CD4-positive, alpha-beta T cell treated with Interleukin-6 for 4 hours (primary cell): ENCODE data around the gene FAM20C.
"Not testable (repeated sequence)": the region's sequence is repeated elsewhere in the genome, so short reads cannot be mapped to it uniquely, and the experiment has no call there.

Experiments
- DNase-seq: peaks from one replicate; pipeline ENCODE4 v3.0.0-alpha.2; 2020; ENCODE audit warnings: mixed read lengths

The FAM20C gene

GRCh38 chr7:261341-262250 is 69.2 kb downstream of the FAM20C start:
- DNase-seq, result no peak

DNA sequence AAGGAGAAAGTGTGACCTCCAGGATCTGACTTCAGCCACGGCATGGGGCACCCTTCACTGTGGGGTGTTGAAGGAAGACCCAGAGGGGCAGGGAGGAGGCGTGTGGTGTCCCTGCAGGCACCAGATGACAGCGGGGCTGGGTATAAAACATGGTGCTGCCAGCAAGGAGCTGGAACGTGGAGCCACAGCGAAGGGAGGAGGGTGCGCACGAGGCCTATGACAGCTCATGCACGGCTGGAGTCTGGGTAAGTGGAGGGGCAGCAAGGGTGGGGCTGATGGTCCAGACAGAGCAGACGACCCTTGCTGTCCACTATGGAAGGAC is 69.8 kb downstream of the FAM20C start:
- DNase-seq, result no peak

- DNase-seq, result not testable (repeated sequence)
Observed at GRCh38 chr7:262631-263311, 70.4 kb downstream of the FAM20C start.

DNA sequence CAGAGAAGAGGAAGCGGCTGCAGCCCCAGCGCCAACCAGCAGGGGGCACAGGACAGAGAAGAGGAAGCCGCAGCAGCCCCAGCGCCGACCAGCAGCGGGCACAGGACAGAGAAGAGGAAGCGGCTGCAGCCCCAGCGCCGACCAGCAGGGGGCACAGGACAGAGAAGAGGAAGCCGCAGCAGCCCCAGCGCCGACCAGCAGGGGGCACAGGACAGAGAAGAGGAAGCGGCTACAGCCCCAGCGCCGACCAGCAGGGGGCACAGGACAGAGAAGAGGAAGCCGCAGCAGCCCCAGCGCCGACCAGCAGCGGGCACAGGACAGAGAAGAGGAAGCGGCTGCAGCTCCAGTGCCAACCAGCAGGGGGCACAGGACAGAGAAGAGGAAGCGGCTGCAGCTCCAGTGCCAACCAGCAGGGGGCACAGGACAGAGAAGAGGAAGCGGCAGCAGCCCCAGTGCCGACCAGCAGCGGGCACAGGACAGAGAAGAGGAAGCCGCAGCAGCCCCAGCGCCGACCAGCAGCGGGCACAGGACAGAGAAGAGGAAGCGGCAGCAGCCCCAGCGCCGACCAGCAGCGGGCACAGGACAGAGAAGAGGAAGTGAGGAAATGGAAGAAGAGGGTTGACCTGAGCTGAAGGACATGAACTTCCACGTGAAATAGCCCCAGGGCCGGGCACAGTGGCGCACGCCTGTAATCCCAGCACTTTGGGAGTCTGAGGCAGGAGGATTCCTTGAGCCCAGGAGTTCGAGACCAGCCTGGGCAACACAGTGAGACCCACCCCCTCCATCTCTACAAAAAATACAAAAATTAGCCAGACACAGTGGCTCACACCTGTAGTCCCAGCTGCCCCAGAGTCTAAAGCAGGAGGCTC is 71.3 kb downstream of the FAM20C start:
- not testable (repeated sequence) for DNase-seq

DNA sequence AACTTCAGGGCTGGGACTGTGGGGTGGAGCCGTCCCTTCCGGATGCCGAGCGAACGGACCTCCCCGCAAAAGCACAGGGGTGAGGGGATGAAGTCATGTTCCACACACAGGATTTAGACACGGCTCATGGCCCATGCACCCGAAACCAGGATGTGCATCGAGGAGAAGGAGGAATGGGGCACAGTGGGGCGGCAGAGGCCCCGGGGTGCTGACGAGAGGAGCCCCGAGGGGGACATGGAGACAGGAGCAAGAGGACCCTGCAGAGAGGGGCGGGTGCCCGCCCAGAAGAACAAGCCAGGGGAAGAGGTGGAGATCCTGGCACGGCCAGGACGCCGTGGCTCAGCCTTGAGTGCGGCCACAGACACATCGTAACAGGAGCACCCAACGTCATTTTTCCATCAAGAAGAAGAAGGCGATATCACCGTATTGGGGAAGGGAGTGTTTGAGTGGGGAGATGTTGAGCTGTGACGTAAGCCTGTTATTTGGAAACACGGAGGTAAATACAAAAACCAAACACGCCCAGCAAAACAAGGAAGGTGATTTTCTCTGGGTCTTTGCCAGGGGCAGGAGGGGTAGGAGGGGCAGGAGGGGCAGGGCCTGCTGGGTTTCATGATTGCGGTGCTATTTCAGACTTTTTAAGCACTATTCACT is 72.3 kb downstream of the FAM20C start:
- DNase-seq, result no peak

- no peak for DNase-seq
Observed at GRCh38 chr7:265192-265997, 73.0 kb downstream of the FAM20C start.

DNA sequence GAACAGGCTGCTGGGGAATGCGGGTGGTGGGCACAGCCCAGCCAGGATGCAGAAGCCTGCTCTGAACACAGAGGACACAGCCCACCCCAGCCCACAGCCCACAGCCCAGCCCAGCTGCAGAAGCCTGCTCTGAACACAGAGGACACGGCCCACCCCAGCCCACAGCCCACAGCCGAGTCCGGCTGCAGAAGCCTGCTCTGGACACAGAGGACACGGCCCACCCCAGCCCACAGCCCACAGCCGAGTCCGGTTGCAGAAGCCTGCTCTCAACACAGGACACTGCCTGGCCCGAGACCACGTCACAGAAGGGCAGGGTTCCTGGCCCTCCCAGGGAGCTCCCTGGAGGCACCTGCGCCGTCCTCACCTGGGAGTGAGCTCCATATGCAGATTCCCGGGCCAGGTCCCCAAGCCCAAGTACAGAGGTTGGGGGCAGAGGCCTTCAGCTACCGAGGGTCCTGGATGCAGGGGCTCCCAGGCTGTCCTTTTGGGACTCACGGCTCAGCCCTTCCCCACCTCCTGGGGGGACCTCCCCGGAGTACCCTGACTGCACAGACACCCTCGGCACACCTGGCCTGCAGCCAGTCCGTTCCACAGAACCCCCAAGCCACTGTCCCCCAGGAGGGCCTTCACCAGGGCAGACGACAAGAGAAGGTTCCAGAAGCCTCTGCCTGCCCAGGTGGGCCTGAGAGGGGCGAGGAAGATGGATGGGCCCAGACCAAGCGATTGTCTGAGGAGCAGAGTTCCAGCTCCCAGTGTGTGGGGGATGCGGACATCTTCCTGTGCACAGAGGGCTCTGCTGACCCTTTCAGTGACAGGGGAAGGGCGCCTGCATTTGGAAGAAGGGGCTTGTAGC is 73.9 kb downstream of the FAM20C start:
- DNase-seq, result no peak

- DNase-seq, result no peak
Observed at GRCh38 chr7:266851-267840, 74.8 kb downstream of the FAM20C start.

GRCh38 chr7:268991-269390 is 76.6 kb downstream of the FAM20C start:
- DNase-seq, result no peak

- DNase-seq, result no peak
Observed at GRCh38 chr7:269721-270120, 77.3 kb downstream of the FAM20C start.

GRCh38 chr7:270351-270983 is 78.1 kb downstream of the FAM20C start:
- DNase-seq, result no peak

DNA sequence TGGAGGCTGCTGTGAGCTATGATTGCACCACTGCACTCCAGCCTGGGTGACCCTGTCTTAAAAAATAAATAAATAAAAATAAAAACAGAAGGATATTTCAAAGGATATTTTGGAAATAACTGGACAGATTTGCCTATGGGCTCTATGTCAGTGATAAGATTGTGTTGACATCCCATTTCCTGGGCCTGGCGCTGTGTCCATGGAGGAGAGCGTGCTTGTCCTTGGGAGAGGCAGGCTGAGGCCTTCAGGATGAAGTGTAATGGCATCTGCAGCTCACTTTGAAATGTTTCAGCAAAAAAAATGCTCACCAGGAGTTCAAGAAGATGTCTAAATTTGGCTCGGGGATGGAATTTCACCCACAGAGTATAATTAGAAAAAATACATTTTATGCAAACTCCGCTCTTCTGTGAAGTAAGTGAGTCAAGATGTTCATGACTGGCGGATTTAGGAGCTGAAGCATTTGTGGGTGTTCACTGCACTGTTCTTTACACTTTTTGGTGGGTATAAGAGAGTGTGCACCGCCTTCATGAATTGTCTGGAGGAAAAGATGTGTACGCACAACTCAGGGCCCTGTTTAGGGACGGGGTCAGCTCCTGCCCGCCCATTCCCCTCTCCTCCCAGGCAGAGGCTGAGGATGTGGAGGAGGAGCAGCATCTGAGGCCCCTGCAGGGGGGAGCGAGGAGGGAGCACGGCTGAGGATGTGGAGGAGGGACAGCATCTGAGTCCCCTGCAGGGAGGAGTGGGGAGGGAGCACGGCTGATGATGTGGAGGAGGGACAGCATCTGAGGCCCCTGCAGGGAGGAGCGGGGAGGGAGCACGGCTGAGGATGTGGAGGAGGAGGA is 79.1 kb downstream of the FAM20C start:
- DNase-seq, result no peak

GRCh38 chr7:272108-272615 is 79.8 kb downstream of the FAM20C start:
- DNase-seq, result no peak

- DNase-seq, result no peak
Observed at GRCh38 chr7:272631-273030, 80.3 kb downstream of the FAM20C start.

- DNase-seq, result no peak
Observed at GRCh38 chr7:273327-273726, 81.0 kb downstream of the FAM20C start.

- no peak for DNase-seq
Observed at GRCh38 chr7:274266-274665, 81.9 kb downstream of the FAM20C start.

DNA sequence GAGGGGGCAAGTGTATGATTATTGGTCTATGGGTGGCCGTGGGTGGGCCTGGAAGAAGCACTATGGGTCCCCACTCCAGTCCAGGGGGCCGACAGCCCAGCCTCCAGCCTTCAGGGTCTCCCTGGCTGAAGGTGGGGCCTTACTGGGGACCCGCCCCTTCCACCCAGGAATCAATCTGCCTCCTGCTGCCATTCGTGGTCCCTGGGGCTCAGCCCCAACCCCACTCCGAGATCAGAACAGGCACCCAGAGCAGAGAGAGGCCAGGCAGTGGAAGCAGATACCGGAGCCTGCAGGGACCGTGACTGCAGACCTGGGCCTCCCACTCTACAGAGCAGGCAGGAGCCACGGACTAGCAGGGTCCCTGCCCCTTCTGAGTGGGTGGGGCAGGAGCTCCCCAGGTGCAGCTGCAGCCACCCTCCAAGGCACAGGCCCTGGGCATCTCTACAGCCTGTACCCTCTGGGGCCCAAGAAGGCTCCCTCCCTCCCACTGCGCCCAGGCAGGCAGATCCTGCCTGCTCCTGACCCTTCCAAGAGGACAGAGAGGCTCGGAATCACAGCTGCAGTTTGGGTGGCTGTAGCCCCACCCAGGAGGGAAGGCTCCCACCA is 84.0 kb downstream of the FAM20C start:
- no peak for DNase-seq

GRCh38 chr7:277228-277627 is 84.9 kb downstream of the FAM20C start:
- no peak for DNase-seq
